Stimulated activated CD4-positive, alpha-beta T cell treated with anti-CD3 and anti-CD28 coated beads, Interleukin-1b, Interleukin-23, amount 100 ng/mL, for 1 hour (primary cell): Measurements from ENCODE around the gene CENATAC.
A peak's percentile ranks its signal among the peaks of the same experiment; 100 is the strongest.
"Not testable (repeated sequence)": the region's sequence is repeated elsewhere in the genome, so short reads cannot be mapped to it uniquely, and the experiment has no call there.

Source experiments
- DNase-seq, 2 donors: peaks; one replicate each; pipeline ENCODE4 v3.0.0-alpha.2; 2020; ENCODE audit warnings: low read depth in 2 of 2

The CENATAC gene

DNA sequence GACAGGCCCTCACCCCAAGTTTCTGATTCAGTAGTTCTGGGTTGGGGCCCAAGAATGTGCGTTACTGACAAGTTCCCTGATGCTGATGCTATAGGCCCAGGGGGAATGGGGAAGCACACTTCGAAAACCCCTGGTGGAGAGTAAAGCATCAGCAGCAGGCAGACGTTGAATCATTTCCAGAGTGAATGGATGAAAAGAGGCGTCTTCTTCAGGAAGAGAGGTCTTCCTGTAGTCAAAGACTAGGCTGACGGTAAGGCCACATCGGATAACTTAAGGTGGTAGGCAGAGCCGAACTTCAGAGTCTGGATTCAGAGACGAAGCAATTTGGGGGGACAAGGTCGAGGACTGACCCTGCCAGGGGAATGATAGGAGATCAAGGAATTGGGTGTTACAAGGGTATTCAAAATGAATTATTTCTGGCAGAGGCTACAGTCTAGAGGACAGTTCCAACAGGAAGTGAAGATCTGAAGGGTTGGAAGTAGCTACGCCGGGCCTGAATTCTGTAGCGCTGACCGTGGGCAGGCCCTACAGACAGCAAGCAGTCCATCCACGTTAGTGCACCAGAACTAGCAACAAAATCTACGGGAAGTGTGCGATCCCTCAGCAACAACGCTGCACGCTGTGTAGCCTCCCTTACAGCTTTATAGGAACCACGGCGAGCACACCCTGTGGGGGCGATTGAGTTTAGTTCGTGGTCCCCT lies 862 bp upstream of the CENATAC start:
- no peak for DNase-seq

GRCh38 chr11:118998388-118998717 lies 415 bp downstream of the CENATAC start:
- DNase-seq = no peak

DNA sequence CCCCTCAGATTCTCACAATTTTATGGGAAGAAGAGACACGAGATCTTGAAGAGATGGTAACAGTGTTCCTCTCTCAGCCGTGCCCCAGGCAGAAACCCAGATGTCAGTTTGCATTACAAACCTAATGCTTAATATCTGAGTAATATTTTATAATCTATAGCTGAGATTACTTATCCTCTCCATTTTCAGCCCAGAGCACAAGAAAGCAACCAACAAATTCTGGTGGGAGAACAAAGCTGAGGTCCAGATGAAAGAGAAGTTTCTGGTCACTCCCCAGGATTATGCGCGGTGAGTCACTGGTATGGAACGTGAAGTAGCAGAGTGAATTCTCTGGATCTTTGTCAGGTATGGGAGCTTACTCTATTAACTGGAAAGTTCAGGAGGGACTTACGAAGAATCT lies 884 bp downstream of the CENATAC start:
- DNase-seq = no peak

DNA sequence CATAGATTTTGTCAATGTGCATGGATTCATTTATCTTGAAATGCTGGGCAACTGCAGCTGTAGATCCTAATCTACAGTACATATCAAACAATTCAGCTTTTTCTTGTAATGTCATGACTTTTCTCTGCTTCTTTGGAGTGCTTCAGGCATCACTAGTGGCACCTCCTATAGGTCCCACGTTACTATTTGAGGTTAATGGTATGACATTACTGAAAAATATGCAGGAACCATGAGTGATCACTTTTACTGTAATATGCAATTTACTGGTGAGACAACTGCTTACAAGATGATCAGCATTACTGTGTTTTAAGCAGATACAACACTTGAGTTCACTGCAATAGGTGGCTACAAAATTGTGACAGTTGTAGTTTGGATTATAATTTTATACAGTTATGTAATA lies 3.0 kb downstream of the CENATAC start:
- no peak for DNase-seq

DNA sequence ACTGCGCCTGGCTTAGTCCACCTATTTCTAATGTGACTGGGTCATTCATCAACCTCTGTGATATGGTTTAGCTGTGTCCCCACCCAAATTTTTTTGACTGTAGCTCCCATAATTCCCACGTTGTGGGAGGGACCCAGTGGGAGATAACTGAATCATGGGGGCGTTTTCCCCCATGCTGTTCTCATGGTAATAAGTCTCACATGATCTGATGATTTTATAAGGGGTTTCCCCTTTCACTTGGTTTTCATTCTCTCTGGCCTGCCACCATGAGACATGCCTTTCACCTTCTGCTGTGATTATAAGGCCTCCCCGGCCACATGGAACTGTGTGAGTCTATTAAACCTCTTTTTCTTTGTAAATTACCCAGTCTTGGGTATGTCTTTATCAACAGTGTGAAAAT lies 8.7 kb downstream of the CENATAC start:
- no peak for DNase-seq

GRCh38 chr11:119011476-119012053 lies 13.6 kb downstream of the CENATAC start:
- DNase-seq = no peak

DNA sequence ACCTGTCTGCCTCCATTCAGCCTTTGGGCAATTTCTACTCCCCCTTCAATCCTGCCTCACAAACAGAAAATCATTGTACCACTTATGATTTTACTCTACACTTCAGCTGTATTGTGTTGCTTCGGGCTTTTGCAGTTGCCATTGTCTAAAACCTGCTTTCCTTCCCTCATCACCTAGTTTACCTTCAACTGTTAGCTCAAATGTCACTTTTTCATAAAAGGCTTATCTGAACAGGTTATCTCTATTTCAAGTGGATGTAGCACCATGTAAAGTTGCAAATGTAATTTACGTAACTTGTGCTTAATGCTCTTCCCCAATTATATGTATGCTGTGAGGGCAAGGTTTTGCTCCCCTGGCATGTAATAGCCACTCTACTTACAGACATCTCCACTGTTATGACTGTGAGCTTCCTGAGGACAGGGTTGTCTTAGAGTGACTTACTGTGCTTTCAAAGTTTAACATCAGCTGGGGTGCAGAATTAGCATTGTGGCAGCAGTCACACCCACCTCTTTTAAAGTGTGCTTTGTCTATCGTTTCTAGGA lies 14.8 kb downstream of the CENATAC start:
- no peak for DNase-seq

- DNase-seq = no peak
These were observed 16.4 kb downstream of the CENATAC start for GRCh38 chr11:119014209-119014924.

GRCh38 chr11:119015054-119015611 lies 17.2 kb downstream of the CENATAC start:
- DNase-seq = no peak

DNA sequence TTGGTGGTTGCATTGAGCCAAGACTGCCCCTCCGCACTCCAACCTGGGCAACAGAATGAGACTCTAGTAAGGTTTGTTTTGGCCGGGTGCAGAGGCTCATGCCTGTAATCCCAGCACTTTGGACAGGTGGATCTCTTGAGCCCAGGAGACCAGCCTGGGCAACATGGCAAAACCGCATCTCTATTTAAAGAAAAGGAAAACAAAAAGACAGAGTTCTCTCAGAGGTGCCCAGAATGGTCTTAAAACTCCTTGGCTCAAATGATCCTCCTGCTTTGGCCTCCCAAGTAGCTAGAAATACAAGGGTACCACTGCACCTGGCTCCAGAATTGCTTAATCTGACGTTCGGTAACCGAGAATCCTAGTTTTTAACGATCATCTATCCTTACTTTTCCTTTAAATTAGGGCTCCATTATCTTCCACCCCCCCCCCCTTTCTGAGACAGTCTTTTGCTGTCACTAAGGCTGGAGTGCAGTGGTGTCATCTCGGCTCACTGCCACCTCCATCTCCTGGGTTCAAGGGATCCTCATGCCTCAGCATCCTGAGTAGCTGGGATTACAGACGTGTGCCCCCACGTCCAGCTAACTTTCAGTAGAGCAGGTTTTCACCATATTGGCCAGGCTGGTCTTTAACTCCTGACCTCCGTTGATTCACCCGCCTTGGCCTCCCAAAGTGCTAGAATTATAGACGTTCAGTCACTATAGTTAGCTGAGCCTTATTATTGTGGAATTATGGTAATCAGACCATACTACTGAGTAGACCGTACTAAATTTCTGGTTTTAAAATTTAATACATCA lies 18.5 kb downstream of the CENATAC start:
- DNase-seq = no peak

DNA sequence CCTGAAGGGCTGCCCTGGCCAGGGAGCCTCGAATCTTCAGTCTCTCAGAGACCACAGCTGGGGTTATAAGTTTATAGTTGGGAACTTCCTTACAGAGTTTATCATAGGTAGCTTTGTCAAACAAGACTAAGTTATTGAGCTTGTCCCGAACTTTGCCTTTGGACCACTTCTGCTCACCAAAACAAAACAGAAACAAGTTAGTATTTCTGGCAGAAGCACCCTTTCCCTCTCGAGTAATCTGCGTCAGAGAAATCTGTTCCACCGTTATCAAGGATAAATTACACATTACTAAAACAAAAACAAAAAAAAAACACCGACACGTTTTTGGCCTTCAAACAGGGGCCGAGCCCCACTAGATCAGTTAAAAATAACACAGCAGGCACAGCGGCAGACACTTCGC lies 19.4 kb downstream of the CENATAC start:
- not testable (repeated sequence) for DNase-seq

DNA sequence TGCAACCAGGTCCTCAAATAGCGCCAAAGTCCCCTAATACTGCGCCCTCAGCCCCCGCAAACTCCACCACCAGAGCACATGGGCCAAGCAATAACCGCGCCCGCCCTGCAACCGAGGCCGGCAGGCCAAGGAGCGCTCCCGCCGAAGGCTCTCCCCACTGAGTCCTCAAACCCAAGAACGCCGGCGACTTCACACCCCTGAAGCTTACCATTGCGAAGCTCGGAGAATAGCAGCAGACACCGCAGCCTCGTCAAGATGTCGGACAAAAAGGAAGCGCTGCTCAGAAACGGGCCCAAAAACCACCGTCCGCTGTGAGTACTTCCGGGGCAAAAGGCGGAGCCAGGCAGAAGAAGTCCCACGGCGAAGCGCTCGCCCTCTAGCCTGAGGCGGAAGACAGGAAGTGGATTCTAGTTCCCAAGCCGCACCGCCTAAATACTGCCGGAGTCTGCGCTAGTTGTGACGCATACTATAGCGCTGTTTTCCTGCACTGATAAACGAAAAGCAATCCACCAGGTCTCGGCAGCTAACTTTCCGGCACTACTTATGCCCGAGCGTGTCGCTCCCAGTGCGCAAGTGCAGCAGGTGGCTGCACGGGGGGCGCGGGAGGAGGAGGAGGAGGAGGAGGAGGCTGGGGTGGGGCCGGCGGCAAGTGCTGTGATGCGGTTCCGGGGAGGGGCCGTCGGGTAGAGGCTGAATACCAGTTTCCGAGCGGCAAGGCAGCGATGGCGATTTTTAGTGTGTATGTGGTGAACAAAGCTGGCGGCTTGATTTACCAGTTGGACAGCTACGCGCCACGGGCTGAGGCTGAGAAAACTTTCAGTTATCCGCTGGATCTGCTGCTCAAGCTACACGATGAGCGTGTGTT lies 20.4 kb downstream of the CENATAC start, which contains the start of the genes RPS25 and TRAPPC4:
RPS25 (minus strand) TSS at position 270 of the 865 bp plus-strand sequence; CDS start at position 211, 59 bp downstream.
TRAPPC4 (plus strand) TSS at position 693 of the 865 bp plus-strand sequence; CDS start at position 723, 30 bp downstream.
- DNase-seq = peak; percentile 81 to 86

DNA sequence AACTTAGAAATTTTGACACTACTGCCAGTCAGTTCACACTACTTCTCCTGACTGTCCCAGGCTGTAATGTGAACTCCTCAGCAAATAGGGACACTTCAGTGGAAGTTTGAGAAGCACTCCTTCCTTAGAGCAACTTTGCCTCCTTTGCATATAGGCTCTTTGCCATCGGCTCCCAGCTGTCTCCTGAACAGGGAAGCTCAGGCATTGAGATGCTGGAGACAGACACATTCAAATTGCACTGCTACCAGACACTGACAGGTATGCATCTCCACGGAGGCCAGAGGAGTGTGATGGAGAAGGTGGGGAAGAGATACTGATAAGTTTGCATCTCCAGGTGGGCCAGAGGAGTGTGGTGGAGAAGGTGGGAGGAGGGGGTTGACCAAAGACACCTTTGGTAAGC lies 22.1 kb downstream of the CENATAC start:
- no peak for DNase-seq

- no peak for DNase-seq
These were observed 23.7 kb downstream of the CENATAC start for GRCh38 chr11:119021631-119022030.

DNA sequence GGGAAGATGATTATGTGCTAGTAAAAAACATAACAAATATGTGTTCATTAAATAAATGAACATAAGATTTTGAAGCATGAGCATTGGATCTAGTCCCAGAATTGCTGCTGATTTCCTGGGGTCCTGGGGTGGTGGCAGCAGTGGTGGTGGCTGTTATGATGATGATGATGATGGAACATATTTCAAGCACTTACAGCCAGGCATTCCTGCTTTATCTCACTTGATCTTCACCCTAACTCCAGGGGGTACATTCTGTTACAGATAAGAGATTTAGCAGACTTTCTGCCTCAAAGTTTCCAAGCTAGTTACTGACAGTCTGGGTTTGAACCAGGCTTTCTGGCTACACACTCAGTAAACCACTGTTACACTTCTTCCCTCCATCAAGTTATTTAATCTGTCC lies 25.8 kb downstream of the CENATAC start:
- no peak for DNase-seq

DNA sequence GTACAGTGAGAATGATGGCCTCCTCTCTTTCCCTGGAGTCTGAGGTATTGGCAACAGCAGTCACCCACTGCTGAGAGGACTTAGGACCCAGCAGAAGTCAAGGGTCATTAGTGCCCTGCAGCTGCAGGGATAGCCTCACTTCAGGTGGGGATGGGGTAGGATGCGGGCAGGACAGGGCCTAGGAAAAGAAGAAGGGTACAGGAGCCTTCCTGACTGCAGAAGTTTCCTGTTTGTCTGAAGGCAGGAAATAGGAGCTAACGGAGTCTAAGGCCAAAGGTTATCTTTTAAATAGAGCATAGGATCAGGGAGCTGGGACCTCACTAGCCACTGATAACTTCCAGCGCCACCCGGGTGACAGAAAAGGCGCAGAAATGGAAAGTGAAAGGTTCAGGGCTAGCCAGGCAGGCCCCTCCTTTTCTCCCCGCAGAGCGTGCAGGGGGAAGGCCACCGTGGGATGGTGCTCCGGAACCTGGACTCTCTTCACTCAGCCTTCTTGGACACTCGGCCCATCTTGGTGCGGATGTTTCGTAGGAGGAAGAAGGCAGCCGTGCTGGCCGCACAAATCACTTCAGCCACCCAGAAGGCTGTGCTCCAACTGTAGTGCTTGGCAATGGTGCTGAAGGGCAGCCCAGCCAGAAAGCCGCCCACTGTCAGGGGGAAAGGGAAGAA lies 26.6 kb downstream of the CENATAC start:
- no peak for DNase-seq

GRCh38 chr11:119025099-119025473 lies 27.1 kb downstream of the CENATAC start:
- no peak for DNase-seq

DNA sequence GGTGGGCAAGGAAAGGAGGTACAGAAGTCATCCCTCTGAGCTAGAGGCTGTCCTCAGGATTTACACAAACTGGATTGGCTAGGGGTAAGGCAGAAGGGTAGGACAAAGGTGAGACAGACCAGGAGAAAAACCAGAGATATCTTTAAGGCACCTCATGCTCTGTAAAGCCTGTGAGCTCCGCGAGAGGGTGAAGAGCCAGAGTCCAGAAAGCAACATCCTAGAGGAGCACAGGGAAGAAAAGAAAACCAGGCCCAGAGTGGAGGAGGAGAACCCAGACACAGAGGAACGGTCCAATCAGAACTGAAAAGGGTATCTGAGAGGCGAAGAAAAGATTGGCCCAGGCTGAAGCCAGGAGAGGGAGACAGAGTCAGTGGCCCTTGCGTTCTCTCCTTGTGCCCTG lies 27.6 kb downstream of the CENATAC start:
- DNase-seq = no peak

DNA sequence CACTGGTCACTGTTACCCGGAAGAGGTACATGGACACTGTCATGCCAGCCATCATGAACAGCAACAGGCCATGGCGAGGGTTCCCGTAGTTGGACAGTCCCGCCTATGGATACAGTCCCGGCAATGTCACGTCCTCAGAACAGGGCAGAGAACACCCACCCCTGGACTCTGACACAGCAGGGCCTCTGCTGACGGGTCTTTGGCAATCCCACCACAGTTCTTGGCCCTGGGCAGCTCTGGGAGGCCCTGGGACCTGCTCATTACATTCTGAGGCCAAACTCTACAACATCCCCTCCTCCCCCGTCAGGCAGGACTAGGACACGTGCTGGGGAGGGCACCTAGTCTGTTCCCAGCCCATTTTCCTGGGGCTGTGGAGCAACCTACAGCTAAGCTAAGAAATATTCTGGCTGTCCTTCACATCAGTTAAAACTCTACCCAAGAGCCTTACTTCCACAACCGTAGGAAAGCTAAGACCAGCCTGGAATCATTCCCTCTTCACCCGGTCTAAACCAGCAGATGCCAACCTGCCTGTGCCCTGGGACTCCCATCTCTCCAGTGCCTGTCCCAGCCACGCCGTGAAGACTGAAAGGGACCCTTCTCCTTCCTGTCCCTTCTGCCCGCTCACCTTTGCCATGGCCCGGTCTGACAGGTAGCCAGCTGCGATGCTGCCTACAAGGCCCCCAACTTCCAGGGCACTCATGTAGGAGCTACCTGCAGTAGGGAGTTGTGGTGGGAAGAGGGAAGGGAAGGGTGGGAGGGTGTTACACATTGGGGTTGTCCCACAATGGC lies 28.2 kb downstream of the CENATAC start:
- DNase-seq = no peak
